Measurements from ENCODE around the gene HDAC4.

The HDAC4 gene

GRCh38 chr2:239411549-239412319, 10.9 kb upstream of the HDAC4 start:
- H3K4me1 Mint-ChIP-seq = no peaks in the 10 kb centered on the region
- peaks cover 2 to 17% of the 10 kb centered on the region in 2 donors for H3K36me3 Mint-ChIP-seq
- ATAC-seq (replicated peaks) = no peak
- no peak overlapping the region for H3K27ac Mint-ChIP-seq
- peaks cover 22 to 55% of the 10 kb centered on the region in 2 donors for H3K27me3 Mint-ChIP-seq
- H3K9me3 Mint-ChIP-seq = peaks cover 2 to 5% of the 10 kb centered on the region in 2 donors
- H3K4me3 Mint-ChIP-seq = no peak overlapping the region
- DNase-seq = no peak

GRCh38 chr2:239411117-239411516, 10.3 kb upstream of the HDAC4 start:
- peaks cover 21 to 53% of the 10 kb centered on the region in 2 donors for H3K27me3 Mint-ChIP-seq
- H3K27ac Mint-ChIP-seq = no peak overlapping the region
- ATAC-seq (replicated peaks) = no peak
- H3K9me3 Mint-ChIP-seq = peaks cover 2 to 5% of the 10 kb centered on the region in 2 donors
- peaks cover 2 to 17% of the 10 kb centered on the region in 2 donors for H3K36me3 Mint-ChIP-seq
- DNase-seq = no peak
- no peak overlapping the region for H3K4me3 Mint-ChIP-seq
- no peaks in the 10 kb centered on the region for H3K4me1 Mint-ChIP-seq

GRCh38 chr2:239409976-239410375, 9.2 kb upstream of the HDAC4 start:
- no peak overlapping the region for H3K27ac Mint-ChIP-seq
- no peaks in the 10 kb centered on the region for H3K4me1 Mint-ChIP-seq
- ATAC-seq (replicated peaks) (no peak), DNase-seq (no peak)
- peaks cover 2 to 5% of the 10 kb centered on the region in 2 donors for H3K9me3 Mint-ChIP-seq
- H3K4me3 Mint-ChIP-seq = no peak overlapping the region
- H3K27me3 Mint-ChIP-seq = peaks cover 29 to 60% of the 10 kb centered on the region in 2 donors
- peaks cover 2 to 17% of the 10 kb centered on the region in 2 donors for H3K36me3 Mint-ChIP-seq

GRCh38 chr2:239407112-239407511, 6.3 kb upstream of the HDAC4 start:
- no peak for DNase-seq
- Mint-ChIP-seq H3K4me3 (no peak overlapping the region), H3K4me1 (peaks cover 6 to 8% of the 10 kb centered on the region in 2 donors), H3K9me3 (peaks cover 0 to 2% of the 10 kb centered on the region in 2 donors), H3K27ac (no peak overlapping the region), H3K27me3 (peaks cover 29 to 57% of the 10 kb centered on the region in 2 donors), H3K36me3 (peaks cover 0 to 21% of the 10 kb centered on the region in 2 donors)
- no peak for ATAC-seq (replicated peaks)

GRCh38 chr2:239406316-239406995, 5.6 kb upstream of the HDAC4 start:
- no peak for ATAC-seq (replicated peaks)
- Mint-ChIP-seq H3K27ac (no peak overlapping the region), H3K27me3 (peaks cover 29 to 52% of the 10 kb centered on the region in 2 donors), H3K4me3 (no peak overlapping the region), H3K4me1 (peaks cover 10 to 11% of the 10 kb centered on the region in 2 donors), H3K9me3 (peaks cover 0 to 2% of the 10 kb centered on the region in 2 donors), H3K36me3 (peaks cover 0 to 21% of the 10 kb centered on the region in 2 donors)
- DNase-seq = no peak

GRCh38 chr2:239405071-239405470, 4.3 kb upstream of the HDAC4 start:
- peaks cover 0 to under 1% of the 10 kb centered on the region in 2 donors for H3K9me3 Mint-ChIP-seq
- peaks cover 0 to 12% of the 10 kb centered on the region in 2 donors for H3K36me3 Mint-ChIP-seq
- ATAC-seq (replicated peaks) = no peak
- H3K27me3 Mint-ChIP-seq = peaks cover 20 to 44% of the 10 kb centered on the region in 2 donors
- no peak for DNase-seq
- H3K27ac Mint-ChIP-seq = no peak overlapping the region
- peaks cover 10 to 11% of the 10 kb centered on the region in 2 donors for H3K4me1 Mint-ChIP-seq
- no peak overlapping the region for H3K4me3 Mint-ChIP-seq

- peaks cover 15 to 23% of the 10 kb centered on the region in 2 donors for H3K27me3 Mint-ChIP-seq
- peaks cover 17 to 28% of the 10 kb centered on the region in 2 donors for H3K4me1 Mint-ChIP-seq
- DNase-seq (no peak), ATAC-seq (replicated peaks) (no peak)
- H3K36me3 Mint-ChIP-seq = peaks cover 0 to 11% of the 10 kb centered on the region in 2 donors
- peak overlapping the region in 1 of 2 donors; percentile 98 for H3K4me3 Mint-ChIP-seq
- H3K27ac Mint-ChIP-seq = no peak overlapping the region
- no peaks in the 10 kb centered on the region for H3K9me3 Mint-ChIP-seq
Observed at GRCh38 chr2:239402666-239403065, 1.8 kb upstream of the HDAC4 start.

GRCh38 chr2:239401881-239402233, 1.0 kb upstream of the HDAC4 start:
- H3K4me3 Mint-ChIP-seq = peak overlapping the region; percentile 91 to 98
- peaks cover 12 to 20% of the 10 kb centered on the region in 2 donors for H3K27me3 Mint-ChIP-seq
- peak; percentile 21 to 22 for ATAC-seq (replicated peaks)
- peaks cover 19 to 37% of the 10 kb centered on the region in 2 donors for H3K4me1 Mint-ChIP-seq
- H3K36me3 Mint-ChIP-seq = peaks cover 0 to 11% of the 10 kb centered on the region in 2 donors
- no peak for DNase-seq
- H3K9me3 Mint-ChIP-seq = no peaks in the 10 kb centered on the region
- peak overlapping the region; percentile 100 for H3K27ac Mint-ChIP-seq

GRCh38 chr2:239401067-239401880, 454 bp upstream of the HDAC4 start:
- peaks cover 9 to 17% of the 10 kb centered on the region in 2 donors for H3K27me3 Mint-ChIP-seq
- peaks cover 19 to 41% of the 10 kb centered on the region in 2 donors for H3K4me1 Mint-ChIP-seq
- peak overlapping the region; percentile 91 to 98 for H3K4me3 Mint-ChIP-seq
- ATAC-seq (replicated peaks) (peak; percentile 91 to 93), DNase-seq (peak; percentile 98)
- peaks cover 1 to 11% of the 10 kb centered on the region in 2 donors for H3K36me3 Mint-ChIP-seq
- no peaks in the 10 kb centered on the region for H3K9me3 Mint-ChIP-seq
- H3K27ac Mint-ChIP-seq = peak overlapping the region; percentile 100

GRCh38 chr2:239399921-239400595, 762 bp downstream of the HDAC4 start:
- H3K4me3 Mint-ChIP-seq = peak overlapping the region; percentile 79 to 88
- H3K36me3 Mint-ChIP-seq = peaks cover 3 to 11% of the 10 kb centered on the region in 2 donors
- ATAC-seq (replicated peaks) = no peak
- H3K9me3 Mint-ChIP-seq = no peaks in the 10 kb centered on the region
- no peak overlapping the region for H3K27ac Mint-ChIP-seq
- peaks cover 0 to 8% of the 10 kb centered on the region in 2 donors for H3K27me3 Mint-ChIP-seq
- peaks cover 22 to 45% of the 10 kb centered on the region in 2 donors for H3K4me1 Mint-ChIP-seq
- DNase-seq = no peak

- Mint-ChIP-seq H3K27me3 (peaks cover 0 to 6% of the 10 kb centered on the region in 2 donors), H3K4me3 (peak overlapping the region; percentile 79 to 88), H3K9me3 (no peaks in the 10 kb centered on the region), H3K27ac (peak overlapping the region; percentile 81), H3K4me1 (peaks cover 22 to 45% of the 10 kb centered on the region in 2 donors), H3K36me3 (peaks cover 3 to 11% of the 10 kb centered on the region in 2 donors)
- DNase-seq = no peak
- ATAC-seq (replicated peaks) = no peak
Observed at GRCh38 chr2:239399433-239399920, 1.3 kb downstream of the HDAC4 start.

GRCh38 chr2:239398521-239398921, 2.3 kb downstream of the HDAC4 start:
- Mint-ChIP-seq H3K27me3 (no peaks in the 10 kb centered on the region), H3K4me3 (no peak overlapping the region), H3K27ac (no peak overlapping the region), H3K36me3 (peaks cover 3 to 11% of the 10 kb centered on the region in 2 donors), H3K9me3 (no peaks in the 10 kb centered on the region), H3K4me1 (peaks cover 24 to 49% of the 10 kb centered on the region in 2 donors)
- DNase-seq = no peak
- no peak for ATAC-seq (replicated peaks)

GRCh38 chr2:239397931-239398471, 2.8 kb downstream of the HDAC4 start:
- Mint-ChIP-seq H3K27me3 (no peaks in the 10 kb centered on the region), H3K4me1 (peaks cover 27 to 54% of the 10 kb centered on the region in 2 donors), H3K36me3 (peaks cover 3 to 11% of the 10 kb centered on the region in 2 donors), H3K4me3 (no peak overlapping the region), H3K27ac (no peak overlapping the region), H3K9me3 (no peaks in the 10 kb centered on the region)
- no peak for ATAC-seq (replicated peaks)
- no peak for DNase-seq

Measured in stimulated activated naive B cell treated with anti-CD40 and anti-IgM and Interleukin-4, amounts not matched to agents 10 μg/mL and 1 μg/mL and 100 μg/mL, for 72 hours (primary cell).